HL-60 (cell line): ENCODE measurements around the gene GLRX5.

Source experiments
- DNase-seq, 2 experiments: peaks; one replicate each; pipeline ENCODE4 v3.0.0-alpha.2; 2010 to 2020; ENCODE audit warnings: low read depth in 1 of 2, low spot score in 1 of 2
- H3K27ac ChIP-seq: fragments of 250-450 bp; sonication (Bioruptor Pico); replicated peaks from 2 replicates; pipeline ENCODE4 v1.5.1; 2020; ENCODE audit warnings: mild to moderate bottlenecking, moderate library complexity
- H3K27me3 ChIP-seq: fragments of 250-450 bp; sonication (Bioruptor Pico); 2 replicates; pipeline ENCODE4 v1.5.1; 2021; ENCODE audit warnings: mild to moderate bottlenecking, moderate library complexity; ENCODE audit not compliant: insufficient read depth, poor library complexity, severe bottlenecking
- H3K4me3 ChIP-seq: replicated peaks from 2 replicates; pipeline ENCODE4 v1.5.1; 2011; ENCODE audit warnings: mild to moderate bottlenecking, control low read depth, low read length; ENCODE audit not compliant: insufficient read depth
- CTCF ChIP-seq: IDR thresholded peaks from one replicate; pipeline ENCODE4 v1.5.1; 2011; ENCODE audit warnings: low read length, control low read depth, inconsistent platforms; ENCODE audit not compliant: insufficient read depth
- GABPA ChIP-seq: IDR thresholded peaks from 2 replicates; pipeline ENCODE4 v1.6.1; 2012; ENCODE audit warnings: low read depth
- POLR2AphosphoS5 ChIP-seq: IDR thresholded peaks from 2 replicates; pipeline ENCODE4 v1.6.1; 2012; ENCODE audit warnings: low read depth
- REST ChIP-seq: IDR thresholded peaks from 2 replicates; pipeline ENCODE4 v1.6.1; 2012; ENCODE audit warnings: low read depth; ENCODE audit not compliant: insufficient replicate concordance
- SPI1 ChIP-seq: IDR thresholded peaks from 2 replicates; pipeline ENCODE4 v1.6.1; 2012; ENCODE audit warnings: low read depth, mild to moderate bottlenecking, borderline replicate concordance

Gene GLRX5

GRCh38 chr14:95537298-95538089 lies 2.6 kb downstream of the GLRX5 start:
- Histone ChIP-seq H3K27ac (no peak overlapping the region), H3K4me3 (peak overlapping the region; percentile 85), H3K27me3 (no peaks in the 10 kb centered on the region)
- no peak for DNase-seq
- no peak for TF ChIP-seq REST
- TF ChIP-seq POLR2AphosphoS5 = no peak
- TF ChIP-seq SPI1 = no peak
- TF ChIP-seq CTCF = no peak
- TF ChIP-seq GABPA = no peak

GRCh38 chr14:95538801-95539509 lies 4.1 kb downstream of the GLRX5 start:
- no peak overlapping the region for H3K27ac ChIP-seq
- H3K4me3 ChIP-seq = no peak overlapping the region
- no peaks in the 10 kb centered on the region for H3K27me3 ChIP-seq
- DNase-seq = no peak
- no peak for TF ChIP-seq GABPA
- TF ChIP-seq REST = no peak
- TF ChIP-seq CTCF = no peak
- no peak for TF ChIP-seq POLR2AphosphoS5
- TF ChIP-seq SPI1 = no peak

GRCh38 chr14:95540236-95540855 lies 5.5 kb downstream of the GLRX5 start:
- no peaks in the 10 kb centered on the region for H3K27me3 ChIP-seq
- TF ChIP-seq GABPA (no peak), CTCF (no peak), POLR2AphosphoS5 (no peak), SPI1 (no peak), REST (no peak)
- no peak for DNase-seq
- no peak overlapping the region for H3K4me3 ChIP-seq
- H3K27ac ChIP-seq = no peak overlapping the region
